Measurements from ENCODE around the gene CPT2.

GRCh38 chr1:53183095-53183990 lies 13.3 kb upstream of the CPT2 start:
- TF ChIP-seq CTCF (IDR thresholded peaks at IDR 0.05) (no peak), POLR2A (IDR thresholded peaks at IDR 0.05) (no peak)
